Panc1 (cell line): ENCODE data around the gene PLEKHG1. TPM values are rescaled to one million over a fixed set of nuclear protein-coding genes. Genes with fewer than 3 reads are reported as not detected.

ENCODE experiments used
- ATAC-seq: fragments of 200-7000 bp; cut with Tn5 transposase; 2 replicates; pipeline ENCODE4 v1.9.1; 2020; ENCODE audit warnings: mild to moderate bottlenecking, moderate library complexity
- BruUV-seq: library from RNA; stranded (reverse); fragments of 400-500 nt; replicated peaks from 2 replicates; lab custom pipeline; 2021; lab: Mats Ljungman, UMichigan
- CTCF ChIA-PET: fragments of 300-600 bp; sonication (Branson Sonifier 250); formaldehyde crosslinking; loops from one replicate; lab custom pipeline; 2022; ENCODE audit warnings: antibody characterized with exemption; lab: Charles Lee
- POLR2A ChIA-PET: fragments of 300-600 bp; sonication (Branson Sonifier 250); formaldehyde crosslinking; loops from one replicate; lab custom pipeline; 2022; ENCODE audit warnings: antibody characterized with exemption; lab: Charles Lee
- DNase-seq: peaks from one replicate; pipeline ENCODE4 v3.0.0-alpha.2; 2010; ENCODE audit warnings: low read depth, low spot score
- H3K27ac ChIP-seq: 2 replicates; pipeline ENCODE4 v1.5.1; 2011; ENCODE audit warnings: mild to moderate bottlenecking, low read length, inconsistent platforms
- H3K27me3 ChIP-seq: fragments of 200-500 bp; sonication (Bioruptor generic); 2 replicates; pipeline ENCODE4 v1.6.0; 2014; ENCODE audit warnings: low read length, inconsistent platforms; ENCODE audit not compliant: control insufficient read depth, insufficient read depth
- H3K36me3 ChIP-seq: fragments of 200-500 bp; sonication (Bioruptor generic); 2 replicates; pipeline ENCODE4 v1.5.1; 2014; ENCODE audit warnings: inconsistent platforms, mild to moderate bottlenecking, low read length, moderate library complexity; ENCODE audit not compliant: control insufficient read depth, insufficient read depth
- H3K4me1 ChIP-seq: 2 replicates; pipeline ENCODE4 v1.5.1; 2011; ENCODE audit warnings: inconsistent platforms, mild to moderate bottlenecking, low read length, moderate library complexity; ENCODE audit not compliant: control insufficient read depth, insufficient read depth
- H3K4me3 ChIP-seq, 2 experiments: 2 replicates each; pipeline ENCODE4 v1.5.1; 2011 to 2012; ENCODE audit warnings: low read depth in 2 of 2, low read length in 2 of 2, mild to moderate bottlenecking in 2 of 2, inconsistent platforms in 1 of 2, moderate library complexity in 1 of 2
- H3K9me3 ChIP-seq: fragments of 200-500 bp; sonication (Bioruptor generic); 2 replicates; pipeline ENCODE4 v1.5.1; 2014; ENCODE audit warnings: low read depth, mild to moderate bottlenecking, inconsistent platforms, low read length, moderate library complexity; ENCODE audit not compliant: control insufficient read depth, insufficient read depth
- CTCF ChIP-seq: fragments of 450-650 bp; IDR thresholded peaks from 2 replicates; pipeline ENCODE4 v1.5.1; 2017; ENCODE audit warnings: mild to moderate bottlenecking
- POLR2AphosphoS5 ChIP-seq: IDR thresholded peaks from 2 replicates; pipeline ENCODE4 v1.6.1; 2012; ENCODE audit warnings: mild to moderate bottlenecking, low read depth, low read length, moderate library complexity
- REST ChIP-seq, 2 experiments: IDR thresholded peaks; 2 replicates each; pipeline ENCODE4 v1.6.1; 2011 to 2012; ENCODE audit warnings: low read depth in 2 of 2, control low read depth in 1 of 2, low read length in 1 of 2, mild to moderate bottlenecking in 1 of 2, moderate library complexity in 1 of 2; ENCODE audit not compliant: insufficient read depth in 1 of 2
- SIN3A ChIP-seq: IDR thresholded peaks from 2 replicates; pipeline ENCODE4 v1.6.1; 2012; ENCODE audit warnings: low read depth, mild to moderate bottlenecking, low read length, moderate library complexity, borderline replicate concordance; ENCODE audit not compliant: insufficient read depth
- TCF7L2 ChIP-seq: IDR thresholded peaks from 2 replicates; pipeline ENCODE4 v1.6.1; 2011; ENCODE audit warnings: mild to moderate bottlenecking, low read depth, low read length, inconsistent platforms
- in situ Hi-C: cut with HindIII; loops from 2 replicates; pipeline ENCODE4 v1.10.0; 2016; ENCODE audit warnings: low sequenced_read_pairs, low pct_unique_long_range_greater_than_20kb
- intact Hi-C: fragments of 100-400 bp; cut with micrococcal nuclease; formaldehyde crosslinking; loops from one replicate; pipeline ENCODE4 v1.10.0; 2022; ENCODE audit not compliant: unreplicated experiment
- total RNA-seq: library from RNA; stranded (reverse); gene quantifications from one replicate; pipeline ENCODE4 v1.2.1, GENCODE V29; 2021; ENCODE audit not compliant: unreplicated experiment

Gene PLEKHG1
- total RNA-seq, 1 experiment from 2014 or later = 4.0 TPM

GRCh38 chr6:150560884-150561219 is 38.8 kb upstream of the PLEKHG1 start:
- Histone ChIP-seq H3K9me3 (no peaks in the 10 kb centered on the region), H3K27me3 (peaks cover 2% of the 10 kb centered on the region; the same call in 1 of the 2 replicates), H3K4me1 (no peaks in the 10 kb centered on the region), H3K36me3 (no peaks in the 10 kb centered on the region), H3K27ac (no peak overlapping the region), H3K4me3 (no peak overlapping the region)
- TF ChIP-seq SIN3A (no peak), POLR2AphosphoS5 (no peak), REST (IDR thresholded peaks at IDR 0.05; ENCODE audit: insufficient read depth in 1 of 2, low read depth in 2 of 2, low read length in 1 of 2) (no peak), CTCF (no peak), TCF7L2 (no peak)
- intact Hi-C loops = no loop called here
- ATAC-seq (no peak), DNase-seq (no peak)
- ChIA-PET CTCF (no interaction called here), POLR2A (no interaction called here)
- in situ Hi-C loops = no loop called here
- no TSS peak for BruUV-seq

GRCh38 chr6:150565945-150566344 is 33.7 kb upstream of the PLEKHG1 start:
- in situ Hi-C loops (no loop called here), intact Hi-C loops (no loop called here)
- DNase-seq (no peak), ATAC-seq (no peak)
- H3K9me3 ChIP-seq = no peaks in the 10 kb centered on the region
- no peaks in the 10 kb centered on the region for H3K36me3 ChIP-seq
- no TSS peak for BruUV-seq
- TF ChIP-seq TCF7L2 = no peak
- no peak for TF ChIP-seq REST (IDR thresholded peaks at IDR 0.05; ENCODE audit: insufficient read depth in 1 of 2, low read depth in 2 of 2, low read length in 1 of 2)
- no peak for TF ChIP-seq POLR2AphosphoS5
- TF ChIP-seq CTCF = no peak
- no peak for TF ChIP-seq SIN3A
- no peaks in the 10 kb centered on the region for H3K4me1 ChIP-seq
- H3K27me3 ChIP-seq = 0 out of 2 replicates have a peak, but pooled peaks cover 2% of the 10 kb centered on the region
- ChIA-PET POLR2A (interaction anchor here (0.6 kb wide), 1 partner anchor 198 kb away, joined by 4 read pairs; no protein-coding TSS in a partner anchor), CTCF (no interaction called here)
- no peak overlapping the region for H3K4me3 ChIP-seq
- H3K27ac ChIP-seq = no peak overlapping the region
